22Rv1 (cell line): ENCODE results near the gene UBE2QL1.

Experiments
- CTCF ChIP-seq: fragments of 450-650 bp; IDR thresholded peaks from 2 replicates; pipeline ENCODE4 v1.5.1; 2017; ENCODE audit warnings: mild to moderate bottlenecking
- ZFX ChIP-seq: fragments of 450-650 bp; IDR thresholded peaks from 2 replicates; pipeline ENCODE4 v1.6.1; 2017; ENCODE audit warnings: antibody characterized with exemption, borderline replicate concordance

GRCh38 chr5:6510973-6511372 lies 62.3 kb downstream of the UBE2QL1 start:
- TF ChIP-seq CTCF (no peak), ZFX (no peak)
